CD4-positive, alpha-beta T cell treated with Interleukin-12 subunit alpha and Interleukin-12 subunit beta, for 1 hour (primary cell): ENCODE measurements around the gene IFNL1.
A peak's percentile ranks its signal among the peaks of the same experiment; 100 is the strongest.
"Not testable (repeated sequence)": the region's sequence is repeated elsewhere in the genome, so short reads cannot be mapped to it uniquely, and the experiment has no call there.

Source experiments
- DNase-seq: peaks from one replicate; pipeline ENCODE4 v3.0.0-alpha.2; 2020

Gene IFNL1

DNA sequence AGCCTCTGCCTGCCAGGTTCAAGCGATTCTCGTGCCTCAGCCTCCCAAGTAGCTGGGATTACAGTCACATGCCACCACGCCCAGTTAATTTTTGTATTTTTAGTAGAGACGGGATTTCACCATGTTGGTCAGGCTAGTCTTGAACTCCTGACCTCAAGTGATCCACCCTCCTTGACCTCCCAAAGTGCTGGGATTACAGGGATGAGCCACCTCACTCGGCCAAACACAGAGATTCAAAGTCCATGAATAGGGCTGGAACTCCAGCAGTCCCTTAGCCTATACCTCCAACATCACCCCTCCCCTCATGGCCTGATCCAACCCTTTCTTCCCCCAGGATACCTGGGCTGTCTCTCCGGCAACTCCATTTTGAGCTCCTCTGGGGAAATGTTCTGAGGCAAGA is 36.5 kb downstream of the IFNL1 start:
- not testable (repeated sequence) for DNase-seq

DNA sequence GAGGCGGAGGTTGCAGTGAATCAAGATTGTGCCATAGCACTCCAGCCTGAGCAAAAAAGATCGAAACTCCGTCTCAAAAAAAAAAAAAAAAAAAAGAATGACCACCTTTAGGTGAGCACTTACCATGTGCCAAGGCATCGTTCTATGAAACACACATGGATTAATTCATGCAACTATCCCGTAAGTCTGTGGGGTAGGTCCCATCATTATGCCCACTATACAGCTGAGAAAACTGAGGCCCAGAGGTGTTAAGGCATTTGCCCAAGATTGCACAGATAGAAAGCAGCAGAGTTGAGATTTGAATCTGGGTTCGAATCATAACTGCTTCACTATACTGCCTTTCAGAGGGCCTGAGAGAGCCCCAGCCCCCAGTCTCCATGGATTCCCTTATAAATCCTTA is 37.3 kb downstream of the IFNL1 start:
- no peak for DNase-seq

DNA sequence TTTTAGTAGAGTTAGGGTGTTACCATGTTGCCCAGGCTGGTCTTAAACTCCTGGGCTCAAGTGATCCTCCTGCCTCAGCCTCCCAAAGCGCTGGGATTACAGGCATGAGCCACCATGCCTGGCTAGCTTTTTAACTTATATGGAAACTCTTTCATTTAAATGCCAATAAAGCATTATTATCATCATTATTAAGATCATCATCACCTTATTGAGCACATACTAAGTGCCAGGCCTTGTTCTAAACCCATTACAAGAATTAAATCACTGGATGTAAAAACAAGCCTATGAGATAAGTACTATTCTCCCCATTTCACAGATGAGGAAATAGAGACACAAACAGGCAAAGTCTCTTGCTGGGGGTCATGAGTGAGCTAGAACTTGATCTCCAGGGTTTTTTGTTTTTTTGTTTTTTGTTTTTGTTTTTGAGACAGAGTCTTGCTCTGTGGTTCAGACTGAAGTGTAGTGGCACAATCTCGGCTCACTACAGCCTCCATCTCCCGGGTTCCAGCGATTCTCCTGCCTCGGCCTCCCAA is 38.3 kb downstream of the IFNL1 start:
- no peak for DNase-seq

DNA sequence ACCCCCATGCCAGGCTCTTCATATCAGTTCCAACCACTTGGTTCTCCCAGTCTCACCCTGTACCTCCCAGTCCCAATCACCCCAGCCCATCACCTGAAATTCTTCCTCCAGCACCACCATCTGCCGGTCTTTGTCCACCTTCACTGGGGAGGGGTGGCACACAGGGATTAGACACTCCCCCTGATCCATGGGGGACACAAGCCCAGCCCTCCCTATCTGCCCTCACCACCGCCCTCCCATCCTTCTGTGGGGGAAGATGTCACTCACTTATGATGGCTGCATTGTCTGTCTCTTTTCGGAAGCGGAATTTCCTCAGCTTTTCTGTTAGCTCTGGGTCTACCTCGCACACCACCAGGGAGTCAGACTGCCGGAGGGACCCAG is 39.0 kb downstream of the IFNL1 start:
- DNase-seq = peak; percentile 46

GRCh38 chr19:39336483-39336882 is 40.3 kb downstream of the IFNL1 start:
- no peak for DNase-seq

- no peak for DNase-seq
Observed at GRCh38 chr19:39339674-39340073, 43.5 kb downstream of the IFNL1 start.

GRCh38 chr19:39340156-39340555 is 43.9 kb downstream of the IFNL1 start:
- not testable (repeated sequence) for DNase-seq

GRCh38 chr19:39341129-39341718 is 45.0 kb downstream of the IFNL1 start:
- peak; percentile 23 for DNase-seq

GRCh38 chr19:39341719-39342604 is 45.8 kb downstream of the IFNL1 start, which contains the start of gene SAMD4B:
Gene SAMD4B, plus strand, starts transcription at chr19:39342421. Its CDS starts 14,473 bp downstream, at chr19:39356894.
- peak; percentile 100 for DNase-seq

GRCh38 chr19:39342647-39343305 is 46.6 kb downstream of the IFNL1 start:
- DNase-seq = no peak

DNA sequence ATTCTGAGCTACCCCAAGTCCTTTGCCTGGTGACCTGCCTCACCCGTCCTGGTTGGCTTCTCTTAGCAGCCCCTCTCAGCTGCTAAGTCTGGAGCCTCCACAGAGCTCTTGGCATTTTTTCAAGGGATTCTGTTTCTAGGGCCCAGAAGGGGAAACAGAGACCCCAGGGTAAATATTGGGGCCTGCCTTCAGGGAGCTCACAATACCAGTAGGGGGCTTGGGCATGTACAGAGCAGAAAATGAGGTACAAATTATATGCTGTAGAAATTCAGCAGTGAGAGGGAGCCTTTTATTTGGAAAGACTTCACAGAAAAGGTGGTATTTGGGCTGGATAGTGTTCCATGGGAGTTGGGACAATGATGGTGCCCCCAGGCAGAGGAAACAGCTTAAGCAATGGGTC is 49.7 kb downstream of the IFNL1 start:
- DNase-seq = no peak

GRCh38 chr19:39347332-39348164 is 51.3 kb downstream of the IFNL1 start:
- no peak for DNase-seq
